Smooth muscle cell (in vitro differentiated cells): ENCODE data around the gene CPLANE2. TPM values are rescaled to one million over a fixed set of nuclear protein-coding genes. Genes with fewer than 3 reads are reported as not detected.

Experiments used
- DNase-seq: peaks from one replicate; lab custom pipeline; 2025; ENCODE audit not compliant: unreplicated experiment; lab: John Stamatoyannopoulos, UW
- H2AFZ ChIP-seq: fragments of 200-600 bp; sonication (generic); 2 replicates; pipeline ENCODE4 v1.6.0; 2016; ENCODE audit warnings: antibody characterized with exemption, low read depth, mild to moderate bottlenecking
- H3F3A ChIP-seq: fragments of 200-600 bp; sonication (generic); 2 replicates; pipeline ENCODE4 v1.6.0; 2017; ENCODE audit warnings: antibody characterized with exemption, low read depth
- H3K27ac ChIP-seq: fragments of 200-600 bp; sonication (generic); 2 replicates; pipeline ENCODE4 v1.5.1; 2016; ENCODE audit warnings: low read depth, mild to moderate bottlenecking
- H3K27me3 ChIP-seq: fragments of 200-600 bp; sonication (generic); 2 replicates; pipeline ENCODE4 v1.6.1; 2016; ENCODE audit warnings: low read depth, mild to moderate bottlenecking
- H3K36me3 ChIP-seq: fragments of 200-600 bp; sonication (generic); 2 replicates; pipeline ENCODE4 v1.5.1; 2016; ENCODE audit warnings: low read depth
- H3K4me1 ChIP-seq: fragments of 200-600 bp; sonication (generic); 2 replicates; pipeline ENCODE4 v1.5.1; 2016; ENCODE audit warnings: low read depth
- H3K4me2 ChIP-seq: fragments of 200-600 bp; sonication (generic); 2 replicates; pipeline ENCODE4 v1.6.0; 2016; ENCODE audit warnings: mild to moderate bottlenecking
- H3K4me3 ChIP-seq: fragments of 200-600 bp; sonication (generic); 2 replicates; pipeline ENCODE4 v1.5.1; 2016; ENCODE audit warnings: mild to moderate bottlenecking
- H3K79me2 ChIP-seq: fragments of 200-600 bp; sonication (generic); 2 replicates; pipeline ENCODE4 v1.6.0; 2016; ENCODE audit warnings: low read depth, mild to moderate bottlenecking
- H3K9ac ChIP-seq: fragments of 200-600 bp; sonication (generic); 2 replicates; pipeline ENCODE4 v1.6.0; 2016; ENCODE audit warnings: low read depth
- H3K9me3 ChIP-seq: fragments of 200-600 bp; sonication (generic); replicated peaks from 2 replicates; pipeline ENCODE4 v1.5.1; 2016; ENCODE audit warnings: low read depth
- H4K20me1 ChIP-seq: fragments of 200-600 bp; sonication (generic); 2 replicates; pipeline ENCODE4 v1.6.0; 2016; ENCODE audit warnings: low read depth
- WGBS: methylation state at CpG from one replicate; pipeline ENCODE4 v1.1.7; 2016; ENCODE audit warnings: low lambda C conversion rate; 5-methylcytosine and 5-hydroxymethylcytosine counted together
- polyA plus RNA-seq: library from polyadenylated mRNA; unstranded; fragments of >200 nt; fragmentation: Nextera tagmentation; extraction: Ambion mirVana; gene quantifications from 2 replicates; pipeline ENCODE4 v1.2.1, GENCODE V29; 2016
- total RNA-seq: library from RNA; depleted of rRNA; stranded (reverse); fragments of >200 nt; gene quantifications from 2 replicates; pipeline ENCODE4 v1.2.3, GENCODE V29; 2014
- TF ChIP-seq, protein P1 (sequence below): fragments of 200-600 bp; sonication (generic); IDR thresholded peaks from 2 replicates; pipeline ENCODE4 v1.5.1; 2017; ENCODE audit warnings: borderline replicate concordance, mild to moderate bottlenecking, antibody characterized with exemption; ENCODE audit not compliant: insufficient read depth, poor library complexity, severe bottlenecking

The CPLANE2 gene
- total and polyA plus RNA-seq, 2 experiments from 2014 or later: 2.2 to 2.5 TPM

DNA sequence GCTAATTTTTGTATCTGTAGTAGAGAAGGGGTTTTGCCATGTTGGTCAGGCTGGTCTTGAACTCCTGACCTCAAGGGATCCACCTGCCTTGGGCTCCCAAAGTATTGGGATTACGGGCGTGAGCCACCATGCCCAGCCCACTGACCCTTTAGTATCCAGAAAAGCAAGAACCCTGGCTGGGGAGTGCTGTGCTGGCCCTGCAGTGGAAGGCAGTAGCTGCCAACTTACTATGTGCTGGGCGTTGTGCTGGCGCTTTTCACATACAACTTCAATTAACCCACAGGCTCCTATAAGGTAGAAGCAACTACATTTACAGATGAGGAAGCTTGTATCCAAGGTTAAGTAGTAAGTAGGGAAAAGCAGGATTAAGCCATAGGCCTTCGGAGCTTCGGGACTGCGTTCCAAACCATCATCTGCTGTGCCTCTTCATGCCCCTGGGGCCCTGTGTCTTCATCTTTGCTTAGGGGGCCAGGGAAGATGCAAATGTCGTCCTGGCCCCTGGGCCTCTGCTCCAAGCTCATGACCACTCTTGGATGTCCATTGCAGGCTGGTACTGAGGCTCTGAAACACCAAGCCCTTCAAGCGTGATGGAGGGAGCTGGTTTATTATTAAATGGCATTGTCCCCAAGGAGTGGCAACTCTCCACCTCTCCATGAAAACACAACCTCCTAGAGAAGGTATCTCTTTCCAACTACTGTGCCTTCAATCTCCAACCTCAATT, 8.7 kb upstream of the CPLANE2 start:
- H3K9ac ChIP-seq: no peak overlapping the region
- DNase-seq: no peak

DNA sequence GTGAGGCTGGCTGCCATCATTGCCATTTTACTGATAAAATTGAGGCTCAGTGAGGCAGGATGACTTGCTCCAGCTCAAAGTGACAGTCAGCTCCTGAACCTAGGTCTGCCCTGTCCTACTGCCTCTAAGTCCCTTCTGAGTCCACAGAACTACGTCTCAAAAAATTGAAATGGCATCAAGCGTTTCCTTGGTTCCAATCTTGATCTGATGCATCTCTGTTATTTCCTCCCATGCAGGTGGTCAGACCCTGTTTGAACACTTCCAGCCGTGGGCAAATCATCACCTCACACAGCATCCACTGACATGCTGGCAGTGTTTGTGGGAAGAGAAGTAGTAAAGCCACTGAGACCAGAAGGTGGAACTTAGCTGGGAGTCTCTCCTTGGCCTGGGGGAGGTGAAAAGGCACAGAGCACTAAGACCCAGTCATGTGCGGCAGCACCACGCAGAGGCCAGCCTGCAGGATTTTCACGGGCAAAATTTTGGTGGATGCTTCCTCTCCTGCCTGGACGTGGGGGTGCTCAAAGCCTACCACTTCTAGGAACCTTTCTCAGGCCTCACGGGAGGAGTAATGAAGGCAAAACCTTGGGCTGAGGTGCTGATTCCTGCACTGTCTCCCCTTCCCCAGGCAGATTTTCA, 7.8 kb upstream of the CPLANE2 start:
- H3K27me3 ChIP-seq: no peaks in the 10 kb centered on the region
- no peak for DNase-seq

More for the DNA sequence above, 8.7 kb upstream of the CPLANE2 start:
- peaks cover 4% of the 10 kb centered on the region for H3K4me1 ChIP-seq
- no peaks in the 10 kb centered on the region for H3K79me2 ChIP-seq
- H3K36me3 ChIP-seq: no peaks in the 10 kb centered on the region
- peaks cover 35% of the 10 kb centered on the region for H4K20me1 ChIP-seq
- H3K4me3 ChIP-seq: no peak overlapping the region
- H3K27me3 ChIP-seq: no peaks in the 10 kb centered on the region
- peaks cover 16% of the 10 kb centered on the region for H3F3A ChIP-seq
- 98% methylated on average over 9 of the region's 9 CpGs for WGBS
- no peaks in the 10 kb centered on the region for H3K9me3 ChIP-seq
- no peak overlapping the region for H3K27ac ChIP-seq
- TF ChIP-seq, protein P1, sequence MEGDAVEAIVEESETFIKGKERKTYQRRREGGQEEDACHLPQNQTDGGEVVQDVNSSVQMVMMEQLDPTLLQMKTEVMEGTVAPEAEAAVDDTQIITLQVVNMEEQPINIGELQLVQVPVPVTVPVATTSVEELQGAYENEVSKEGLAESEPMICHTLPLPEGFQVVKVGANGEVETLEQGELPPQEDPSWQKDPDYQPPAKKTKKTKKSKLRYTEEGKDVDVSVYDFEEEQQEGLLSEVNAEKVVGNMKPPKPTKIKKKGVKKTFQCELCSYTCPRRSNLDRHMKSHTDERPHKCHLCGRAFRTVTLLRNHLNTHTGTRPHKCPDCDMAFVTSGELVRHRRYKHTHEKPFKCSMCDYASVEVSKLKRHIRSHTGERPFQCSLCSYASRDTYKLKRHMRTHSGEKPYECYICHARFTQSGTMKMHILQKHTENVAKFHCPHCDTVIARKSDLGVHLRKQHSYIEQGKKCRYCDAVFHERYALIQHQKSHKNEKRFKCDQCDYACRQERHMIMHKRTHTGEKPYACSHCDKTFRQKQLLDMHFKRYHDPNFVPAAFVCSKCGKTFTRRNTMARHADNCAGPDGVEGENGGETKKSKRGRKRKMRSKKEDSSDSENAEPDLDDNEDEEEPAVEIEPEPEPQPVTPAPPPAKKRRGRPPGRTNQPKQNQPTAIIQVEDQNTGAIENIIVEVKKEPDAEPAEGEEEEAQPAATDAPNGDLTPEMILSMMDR: no peak
- H2AFZ ChIP-seq: no peak overlapping the region
- H3K4me2 ChIP-seq: no peak overlapping the region

DNA sequence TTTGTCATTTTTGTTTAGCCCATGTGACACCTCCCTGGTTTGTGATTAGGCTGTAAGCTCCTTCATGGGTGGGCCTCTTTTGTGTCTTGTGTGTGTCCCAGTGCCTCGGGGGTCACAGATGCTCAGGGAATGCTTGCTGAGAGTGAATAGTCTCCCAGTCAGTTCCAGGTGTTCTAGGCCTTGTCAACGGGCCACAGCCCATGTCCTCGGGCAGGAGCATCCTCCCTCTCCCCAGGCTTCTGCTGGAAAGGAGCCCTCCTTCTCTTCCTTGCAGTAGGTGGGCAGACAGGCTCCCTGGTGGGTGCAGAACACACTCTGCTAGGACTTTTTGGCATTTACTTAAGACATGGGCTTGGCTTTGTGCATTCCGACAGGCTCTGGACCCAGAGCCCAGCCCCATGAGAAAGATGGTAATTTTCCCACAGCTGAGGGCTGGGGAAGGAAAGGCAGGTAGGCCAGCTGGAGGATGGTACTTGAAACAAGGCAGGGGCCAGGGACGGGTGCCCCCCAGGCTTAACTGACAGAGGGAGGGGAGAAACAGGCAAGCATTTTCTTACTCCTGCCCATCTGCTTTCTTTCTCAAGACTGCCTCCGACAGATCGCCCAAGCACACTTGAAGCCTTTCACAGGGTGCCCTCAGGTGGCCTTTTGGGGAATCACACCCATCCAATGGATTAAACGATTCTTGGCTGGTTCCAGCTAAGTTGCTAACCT, 7.1 kb upstream of the CPLANE2 start:
- no peak overlapping the region for H3K9ac ChIP-seq

More for the DNA sequence above, 7.8 kb upstream of the CPLANE2 start:
- peaks cover 4% of the 10 kb centered on the region for H3K4me1 ChIP-seq
- H4K20me1 ChIP-seq: peaks cover 28% of the 10 kb centered on the region
- H3K9me3 ChIP-seq: no peaks in the 10 kb centered on the region
- no peak overlapping the region for H3K4me3 ChIP-seq
- no peak overlapping the region for H3K4me2 ChIP-seq
- H3K79me2 ChIP-seq: no peaks in the 10 kb centered on the region
- no peak overlapping the region for H2AFZ ChIP-seq
- no peaks in the 10 kb centered on the region for H3K36me3 ChIP-seq
- H3K9ac ChIP-seq: no peak overlapping the region
- H3F3A ChIP-seq: peaks cover 15% of the 10 kb centered on the region
- no peak overlapping the region for H3K27ac ChIP-seq
- WGBS: 74% methylated on average over 8 of the region's 8 CpGs
- TF ChIP-seq, protein P1: no peak

More for the DNA sequence above, 7.1 kb upstream of the CPLANE2 start:
- Histone ChIP-seq H3K36me3 (no peaks in the 10 kb centered on the region), H2AFZ (no peak overlapping the region), H3K79me2 (no peaks in the 10 kb centered on the region), H3K4me2 (no peak overlapping the region), H3K4me3 (no peak overlapping the region), H3F3A (peaks cover 9% of the 10 kb centered on the region), H3K4me1 (peaks cover 4% of the 10 kb centered on the region), H4K20me1 (peaks cover 22% of the 10 kb centered on the region), H3K27ac (no peak overlapping the region), H3K9me3 (no peaks in the 10 kb centered on the region), H3K27me3 (no peaks in the 10 kb centered on the region)
- TF ChIP-seq, protein P1: peak; percentile 83
- 41% methylated on average over 8 of the region's 8 CpGs for WGBS
- DNase-seq: peak; percentile 22
